ENCODE data around the gene SSNA1.

Gene SSNA1, protein sequence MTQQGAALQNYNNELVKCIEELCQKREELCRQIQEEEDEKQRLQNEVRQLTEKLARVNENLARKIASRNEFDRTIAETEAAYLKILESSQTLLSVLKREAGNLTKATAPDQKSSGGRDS

DNA sequence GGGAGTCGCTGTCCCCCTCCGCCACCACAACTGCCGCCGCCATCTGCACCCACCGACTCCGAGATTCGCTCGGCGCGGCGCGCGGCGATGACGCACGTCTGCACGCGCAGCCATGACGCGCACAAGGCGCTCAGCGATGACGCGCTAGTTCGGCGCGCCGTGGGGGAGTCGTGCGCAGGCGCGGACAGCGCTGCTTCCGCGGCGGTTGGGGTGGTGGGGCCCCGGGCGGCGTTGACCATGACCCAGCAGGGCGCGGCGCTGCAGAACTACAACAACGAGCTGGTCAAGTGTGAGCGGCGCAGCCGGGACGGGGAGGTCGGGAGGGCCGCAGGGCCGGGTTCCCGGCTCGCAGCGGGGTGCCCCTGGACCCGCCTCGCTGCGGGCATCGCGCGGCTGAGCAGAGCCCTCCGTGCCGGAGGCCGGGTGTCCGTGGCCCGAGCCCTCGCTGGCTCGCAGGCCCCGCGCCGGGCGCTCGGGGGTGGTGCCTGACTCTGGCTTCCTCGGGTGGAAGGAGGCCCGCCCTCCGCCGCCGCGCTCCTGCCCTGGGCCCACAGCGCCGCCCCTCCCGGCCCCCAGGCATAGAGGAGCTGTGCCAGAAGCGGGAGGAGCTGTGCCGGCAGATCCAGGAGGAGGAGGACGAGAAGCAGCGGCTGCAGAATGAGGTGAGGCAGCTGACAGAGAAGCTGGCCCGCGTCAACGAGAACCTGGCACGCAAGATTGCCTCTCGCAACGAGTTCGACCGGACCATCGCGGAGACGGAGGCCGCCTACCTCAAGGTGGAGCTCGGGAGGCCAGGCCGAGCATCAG lies at the start of gene SSNA1, which contains the start of gene ANAPC2:
Gene SSNA1 (plus strand): TSS at position 187 of the 807 bp plus-strand sequence. CDS start 51 bp downstream, at position 238.
Gene ANAPC2 (minus strand): TSS at position 71 of the 807 bp plus-strand sequence. CDS start 28 bp downstream, at position 43.
- DNase-seq (ENCODE audit: low read depth in 2 of 2) = peak; percentile 88 to 91

- DNase-seq (ENCODE audit: low read depth in 2 of 2) = no peak
Observed at GRCh38 chr9:137138722-137139467, 49.6 kb upstream of the SSNA1 start, which contains the start of gene GRIN1. TSS of gene GRIN1 (plus strand) at chr9:137139154. CDS start at chr9:137139487, 333 bp downstream.

GRCh38 chr9:137139468-137140150 lies 48.9 kb upstream of the SSNA1 start:
- no peak for DNase-seq (ENCODE audit: low read depth in 2 of 2)

DNA sequence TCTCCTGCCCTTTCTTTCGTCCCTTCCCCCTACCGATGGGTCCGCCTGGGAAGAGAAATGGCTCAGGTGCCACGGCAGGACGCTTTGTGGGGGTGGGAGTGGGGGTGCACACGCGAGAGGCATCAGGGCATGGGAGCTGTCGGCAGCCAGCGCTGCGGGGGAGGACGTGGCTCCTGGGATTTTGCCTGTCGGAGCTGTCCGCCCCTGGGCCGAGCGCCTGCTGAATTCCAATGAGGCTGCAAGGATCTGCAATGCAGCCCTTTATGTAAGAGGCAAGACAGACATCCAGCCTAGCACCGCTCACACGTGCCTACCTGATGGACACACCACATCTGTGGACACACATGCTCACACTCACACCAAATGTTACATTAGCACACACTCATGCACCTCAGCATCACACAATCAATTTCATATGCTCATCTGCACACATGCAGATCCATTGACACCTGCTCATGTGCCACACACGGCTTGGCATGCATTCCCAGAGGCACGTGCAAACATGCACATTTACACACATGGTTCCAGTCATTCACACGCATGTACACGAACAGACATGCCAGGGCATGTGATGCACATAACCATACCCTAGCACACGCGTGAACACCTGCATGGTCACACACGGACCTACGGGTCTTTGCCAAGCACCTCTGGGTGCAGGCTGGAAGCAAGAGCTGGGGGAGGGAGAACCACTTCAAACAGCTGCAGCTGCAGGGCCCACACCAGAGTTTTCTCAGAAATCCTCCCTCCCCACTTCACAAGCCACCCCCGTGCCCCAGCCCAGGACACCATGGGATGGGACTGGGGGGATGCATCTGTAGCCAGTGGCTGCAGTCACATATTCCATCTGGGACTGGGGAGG lies 48.1 kb upstream of the SSNA1 start:
- DNase-seq (ENCODE audit: low read depth in 2 of 2) = no peak

DNA sequence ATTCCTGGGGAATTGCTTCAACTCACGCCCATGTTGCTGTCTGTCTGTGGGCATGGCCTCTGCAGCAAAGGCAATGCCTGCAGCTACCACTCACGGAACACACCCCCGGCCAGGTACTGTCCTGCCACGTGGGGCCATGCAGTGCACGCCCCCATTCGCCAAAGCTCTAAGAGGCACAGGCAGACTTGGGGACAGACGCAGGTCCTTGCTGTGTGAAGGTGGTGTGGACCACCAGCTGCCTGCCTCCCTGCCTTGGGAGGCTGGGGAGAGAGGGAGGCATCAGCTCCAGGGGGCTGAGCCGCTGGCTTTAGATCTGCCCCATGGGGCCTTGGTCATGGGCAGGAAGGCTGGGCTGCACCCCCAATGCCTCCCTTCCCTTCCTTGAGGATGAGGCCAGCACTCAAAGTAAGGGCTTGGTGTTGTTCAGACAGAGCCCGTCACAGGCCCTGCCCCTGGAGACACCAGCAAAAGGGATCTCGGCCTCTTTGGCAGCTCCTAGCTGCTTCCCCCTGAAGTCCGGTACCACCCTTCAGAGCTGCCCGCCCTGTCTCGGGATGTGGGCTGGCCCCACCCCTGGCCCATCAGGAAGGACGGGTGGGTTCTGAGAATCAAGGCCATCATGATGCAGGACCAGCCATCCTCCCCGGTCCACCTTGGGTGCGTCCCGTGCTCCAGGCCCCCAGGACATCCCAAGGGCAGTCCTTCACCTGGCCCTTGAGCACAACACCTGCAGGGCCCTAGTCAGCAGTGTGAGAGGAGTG lies 47.2 kb upstream of the SSNA1 start:
- no peak for DNase-seq (ENCODE audit: low read depth in 2 of 2)

DNA sequence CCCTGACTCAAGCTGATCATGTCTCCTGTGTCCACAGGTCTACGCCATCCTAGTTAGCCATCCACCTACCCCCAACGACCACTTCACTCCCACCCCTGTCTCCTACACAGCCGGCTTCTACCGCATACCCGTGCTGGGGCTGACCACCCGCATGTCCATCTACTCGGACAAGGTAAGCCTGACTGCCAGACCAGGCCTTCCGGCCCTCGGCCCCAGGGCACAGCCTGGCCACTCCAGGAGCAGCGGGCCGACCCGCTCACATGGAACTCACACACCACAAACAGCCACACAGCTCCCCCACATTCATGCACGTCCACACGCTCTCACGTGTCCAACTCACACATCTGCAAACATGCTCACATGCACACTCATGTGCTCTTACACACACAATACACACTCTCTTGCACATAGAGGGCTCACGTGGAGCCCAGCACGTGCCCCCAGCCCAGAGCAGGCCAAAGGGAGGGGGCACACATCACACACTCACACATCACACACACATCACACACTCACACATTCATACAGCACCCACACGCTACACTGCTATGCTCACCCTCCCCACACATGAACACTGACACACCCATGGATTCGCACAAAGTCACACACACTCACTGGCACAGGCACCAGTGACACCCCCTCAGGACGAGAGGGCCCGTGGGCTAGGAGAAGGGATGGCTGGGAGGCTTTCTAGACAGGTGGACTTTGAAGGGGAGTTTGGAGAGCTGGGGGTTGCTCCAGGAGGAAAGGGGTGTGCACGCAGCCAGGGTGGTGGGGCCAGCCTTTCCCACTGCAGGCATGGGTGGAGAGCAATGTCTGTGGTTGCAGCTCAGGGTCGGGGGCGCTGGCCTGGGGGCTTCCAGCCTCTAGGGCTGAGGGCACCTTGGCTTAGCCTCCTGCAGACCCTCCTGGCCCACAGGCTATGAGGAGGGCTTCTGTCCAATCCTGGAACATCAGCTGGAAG lies 46.2 kb upstream of the SSNA1 start:
- DNase-seq (ENCODE audit: low read depth in 2 of 2) = no peak

DNA sequence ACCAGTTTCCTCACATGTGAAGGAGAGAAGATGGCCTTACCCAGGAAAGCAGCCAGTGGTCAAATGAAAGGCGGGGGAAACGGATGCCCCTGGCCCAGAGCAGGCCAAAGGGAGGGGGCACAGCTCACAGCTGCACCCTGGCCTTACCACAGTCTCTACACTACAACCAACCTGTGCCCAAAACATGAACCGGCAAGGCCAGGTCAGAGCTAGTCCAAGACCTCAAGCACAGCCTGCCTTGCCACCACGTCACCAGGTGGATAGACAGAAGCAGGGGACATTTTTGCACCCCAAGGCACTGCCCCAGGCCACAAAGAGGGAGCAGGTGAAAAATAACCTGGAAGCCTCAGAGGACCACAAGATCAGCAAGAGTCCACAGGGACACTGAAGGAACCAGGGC lies 45.0 kb upstream of the SSNA1 start:
- DNase-seq (ENCODE audit: low read depth in 2 of 2) = no peak

DNA sequence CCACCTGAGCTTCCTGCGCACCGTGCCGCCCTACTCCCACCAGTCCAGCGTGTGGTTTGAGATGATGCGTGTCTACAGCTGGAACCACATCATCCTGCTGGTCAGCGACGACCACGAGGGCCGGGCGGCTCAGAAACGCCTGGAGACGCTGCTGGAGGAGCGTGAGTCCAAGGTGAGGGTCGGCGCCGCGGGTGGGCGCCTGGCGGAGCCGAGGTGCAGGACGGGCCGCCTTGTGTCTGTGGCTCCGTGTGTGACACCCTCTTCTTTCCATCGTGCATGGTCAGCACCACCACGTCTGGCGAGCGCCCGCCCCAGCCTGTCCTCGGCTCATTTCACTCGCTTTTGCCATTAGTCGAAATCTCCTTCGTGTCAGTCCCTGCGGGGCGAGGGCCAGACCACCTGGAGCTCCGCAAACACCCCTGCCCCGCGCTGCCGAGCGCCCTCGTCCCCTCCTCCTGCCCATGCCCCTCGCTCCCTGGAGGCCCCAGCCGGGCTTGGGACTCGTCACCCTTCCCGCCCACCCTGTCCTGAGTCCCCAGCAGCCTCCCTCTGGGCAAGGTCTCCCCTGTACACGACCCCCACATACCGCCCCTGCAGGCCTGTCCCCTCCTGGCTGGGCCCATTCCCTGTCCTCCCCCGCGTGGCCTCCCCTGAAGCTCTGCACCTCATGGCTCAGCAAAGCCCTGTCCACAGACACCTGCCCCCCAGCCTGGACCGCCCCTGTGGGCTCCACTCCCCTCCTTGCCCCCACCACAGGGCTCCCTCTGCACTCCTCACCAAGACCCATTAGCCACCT lies 42.5 kb upstream of the SSNA1 start:
- DNase-seq (ENCODE audit: low read depth in 2 of 2) = no peak

DNA sequence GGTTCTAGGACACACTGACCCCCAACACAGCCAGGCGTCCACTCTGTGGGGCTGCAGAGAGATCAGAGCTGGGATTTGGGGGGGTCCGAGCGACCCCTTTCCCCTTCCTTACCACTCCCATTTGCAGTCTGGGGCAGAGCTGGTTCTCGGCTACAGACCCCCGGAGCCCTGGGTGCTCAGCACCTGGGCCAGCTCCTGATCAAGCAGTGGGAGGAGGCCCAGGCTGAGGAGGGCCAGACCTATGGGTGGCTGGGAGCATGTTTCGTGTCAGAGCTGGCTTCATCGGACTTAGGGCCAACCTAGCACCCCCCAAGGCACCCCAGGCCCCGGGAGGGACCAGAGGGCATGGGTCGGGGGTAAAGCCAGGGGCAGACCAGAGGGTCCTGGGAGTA lies 42.0 kb upstream of the SSNA1 start:
- DNase-seq (ENCODE audit: low read depth in 2 of 2) = no peak

DNA sequence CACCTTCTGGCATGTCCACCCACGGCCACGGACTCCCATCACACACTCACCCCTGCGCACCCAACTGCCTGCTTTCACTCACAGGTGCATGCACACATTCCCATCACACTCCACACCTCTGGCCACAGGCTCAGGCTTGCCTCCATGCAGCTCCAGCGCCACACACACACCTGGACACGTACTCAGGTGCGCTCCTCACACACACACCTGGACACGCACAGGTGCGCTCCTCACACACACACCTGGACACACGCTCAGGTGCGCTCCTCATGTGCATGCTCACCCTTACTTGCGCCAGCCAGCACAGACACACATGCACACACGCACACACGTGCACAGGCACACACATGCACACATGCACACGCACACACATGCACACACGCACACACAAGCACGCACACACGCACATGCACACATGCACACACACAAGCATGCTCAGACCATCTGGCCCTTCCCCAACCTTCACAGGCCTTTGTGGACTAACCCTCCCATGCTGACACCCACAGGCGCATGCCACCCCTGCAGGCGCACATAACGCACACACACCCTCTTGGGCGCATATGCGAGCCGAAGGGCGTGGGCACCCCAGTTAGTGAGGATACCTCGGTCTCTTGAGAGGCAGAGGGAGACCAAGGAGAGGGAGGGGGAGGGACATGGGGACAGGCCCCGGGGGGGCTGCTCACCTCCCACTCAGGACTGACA lies 41.2 kb upstream of the SSNA1 start:
- DNase-seq (ENCODE audit: low read depth in 2 of 2) = no peak

DNA sequence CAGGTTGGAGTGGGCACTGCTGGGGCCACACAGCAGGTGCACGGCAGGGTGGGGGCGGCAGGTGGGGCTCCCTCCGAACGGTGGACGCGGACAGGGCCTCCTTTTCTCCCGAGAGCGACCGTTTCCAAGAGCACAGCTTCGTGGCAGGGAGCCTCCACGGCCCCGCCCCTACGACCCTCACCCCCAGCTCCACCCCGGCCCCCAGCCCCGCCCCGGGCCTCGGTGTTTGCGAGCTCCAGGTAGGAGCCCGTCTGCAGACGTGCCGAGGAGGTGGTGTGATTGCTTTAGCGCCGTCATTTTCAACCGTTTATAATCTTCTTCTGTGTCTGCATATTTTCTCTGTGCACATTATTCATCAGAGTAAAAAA lies 40.7 kb upstream of the SSNA1 start:
- no peak for DNase-seq (ENCODE audit: low read depth in 2 of 2)

GRCh38 chr9:137148242-137148641 lies 40.2 kb upstream of the SSNA1 start:
- DNase-seq (ENCODE audit: low read depth in 2 of 2) = no peak

DNA sequence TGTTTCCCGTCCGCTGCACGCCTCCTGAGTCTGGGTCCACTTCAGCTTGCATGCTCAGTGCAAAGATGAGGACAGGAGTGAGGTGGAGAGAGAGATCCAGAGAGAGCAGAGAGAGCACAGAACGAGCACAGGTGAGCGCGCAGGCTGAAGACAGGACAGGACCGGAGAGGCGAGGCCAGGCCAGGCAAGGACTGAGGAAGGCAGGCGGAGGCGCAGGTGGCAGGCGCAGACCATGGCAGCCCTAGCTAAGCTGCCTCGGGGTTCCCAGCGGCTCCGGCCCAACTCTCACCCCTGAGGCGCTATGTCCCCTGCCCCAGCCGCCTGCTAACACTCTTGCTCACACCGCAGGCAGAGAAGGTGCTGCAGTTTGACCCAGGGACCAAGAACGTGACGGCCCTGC lies 39.8 kb upstream of the SSNA1 start:
- DNase-seq (ENCODE audit: low read depth in 2 of 2) = no peak

DNA sequence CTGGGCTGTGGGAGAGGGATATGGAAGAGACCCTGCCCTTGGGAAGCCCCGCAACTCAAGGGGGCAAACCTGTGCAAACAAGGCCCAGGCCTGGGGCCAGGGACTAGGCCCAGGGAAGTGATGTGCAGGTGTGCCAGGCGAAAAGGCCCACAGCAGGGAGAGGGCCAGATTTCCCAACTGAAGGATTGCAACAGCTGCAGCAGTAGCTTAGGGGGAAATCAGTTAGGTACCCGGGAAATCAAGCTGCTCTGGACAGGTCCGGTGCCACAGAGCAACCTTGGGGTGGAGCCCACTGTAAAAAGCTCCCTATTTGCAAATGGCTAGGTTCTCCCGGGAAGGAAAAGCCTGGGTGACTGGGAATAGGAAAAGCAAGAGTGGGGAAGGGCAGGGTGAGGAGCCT lies 39.1 kb upstream of the SSNA1 start:
- no peak for DNase-seq (ENCODE audit: low read depth in 2 of 2)

GRCh38 chr9:137149942-137150616 lies 38.4 kb upstream of the SSNA1 start:
- DNase-seq (ENCODE audit: low read depth in 2 of 2) = no peak

DNA sequence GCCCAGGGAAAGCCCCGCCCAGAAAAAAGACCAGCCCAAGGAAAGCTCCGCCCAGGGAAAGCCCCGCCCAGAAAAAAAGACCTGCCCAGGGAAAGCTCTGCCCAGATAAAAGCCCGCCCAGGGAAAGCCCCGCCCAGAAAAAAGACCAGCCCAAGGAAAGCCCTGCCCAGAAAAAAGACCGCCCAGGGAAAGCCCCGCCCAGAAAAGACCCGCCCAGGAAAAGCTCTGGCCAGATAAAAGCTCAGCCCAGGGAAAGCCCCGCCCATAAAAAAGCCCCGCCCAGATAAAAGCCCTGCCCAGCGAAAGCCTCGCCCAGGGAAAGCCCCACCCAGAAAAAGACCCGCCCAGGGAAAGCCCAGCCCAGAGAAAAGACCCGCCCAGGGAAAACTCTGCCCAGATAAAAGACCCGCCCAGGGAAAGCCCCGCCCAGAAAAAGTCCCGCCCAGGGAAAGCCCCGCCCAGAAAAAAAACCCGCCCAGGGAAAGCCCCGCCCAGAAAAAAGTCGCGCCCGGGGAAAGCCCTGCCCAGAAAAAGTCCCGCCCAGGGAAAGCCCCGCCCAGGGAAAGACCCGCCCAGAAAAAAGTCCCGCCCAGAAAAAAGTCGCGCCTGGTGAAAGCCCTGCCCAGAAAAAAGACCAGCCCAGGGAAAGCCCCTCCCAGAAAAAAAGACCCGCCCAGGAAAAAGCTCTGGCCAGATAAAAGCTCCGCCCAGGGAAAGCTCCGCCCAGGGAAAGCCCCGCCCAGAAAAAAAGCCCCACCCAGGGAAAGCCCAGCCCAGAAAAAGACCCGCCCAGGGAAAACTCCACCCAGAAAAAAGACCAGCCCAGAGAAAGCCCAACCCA lies 37.6 kb upstream of the SSNA1 start:
- peak; percentile 47 to 64 for DNase-seq (ENCODE audit: low read depth in 2 of 2)
